Measurements from ENCODE around the gene GIPR. TPM values are rescaled to one million over a fixed set of nuclear protein-coding genes. Genes with fewer than 3 reads are reported as not detected.

Gene GIPR
- total RNA-seq, 1 experiment from 2014 or later, result 6.9 TPM

- no peak for TF ChIP-seq CTCF (IDR thresholded peaks at IDR 0.05; ENCODE audit: unreplicated experiment)
- H3K4me3 Mint-ChIP-seq (ENCODE audit: low read depth, unreplicated experiment), result peak overlapping the region; percentile 32
- BruUV-seq (replicated peaks), result no TSS peak
These were observed 2.8 kb downstream of the GIPR start for GRCh38 chr19:45670670-45671453.

GRCh38 chr19:45674946-45675345 is 6.9 kb downstream of the GIPR start:
- Mint-ChIP-seq H3K4me3 (ENCODE audit: low read depth, unreplicated experiment) (no peak overlapping the region), H3K4me1 (ENCODE audit: low read depth, unreplicated experiment) (peaks cover 5% of the 10 kb centered on the region), H3K9me3 (ENCODE audit: low read depth, unreplicated experiment) (no peaks in the 10 kb centered on the region), H3K27me3 (ENCODE audit: unreplicated experiment) (peaks cover 8% of the 10 kb centered on the region), H3K27ac (ENCODE audit: unreplicated experiment) (no peak overlapping the region), H3K36me3 (ENCODE audit: insufficient read depth, unreplicated experiment) (peaks cover 42% of the 10 kb centered on the region)
- DNase-seq, result no peak
- CTCF ChIA-PET, result interaction anchor here (1.3 kb wide), 1 partner anchor 32 kb away, joined by 4 read pairs; no protein-coding TSS in a partner anchor
- TF ChIP-seq CTCF (IDR thresholded peaks at IDR 0.05; ENCODE audit: unreplicated experiment), result no peak
- intact Hi-C loops (cut with micrococcal nuclease; ENCODE audit: unreplicated experiment), result no loop called here
- no TSS peak for BruUV-seq (replicated peaks)

More at GRCh38 chr19:45670670-45671453, 2.8 kb downstream of the GIPR start:
- Mint-ChIP-seq H3K27ac (ENCODE audit: unreplicated experiment) (peak overlapping the region; percentile 74), H3K9me3 (ENCODE audit: low read depth, unreplicated experiment) (no peaks in the 10 kb centered on the region), H3K27me3 (ENCODE audit: unreplicated experiment) (peaks cover 8% of the 10 kb centered on the region), H3K4me1 (ENCODE audit: low read depth, unreplicated experiment) (peaks cover 22% of the 10 kb centered on the region), H3K36me3 (ENCODE audit: insufficient read depth, unreplicated experiment) (peaks cover 28% of the 10 kb centered on the region)
- CTCF ChIA-PET, result interaction anchor here (0.5 to 1.3 kb wide), 3 partner anchors 10 to 98 kb away, joined by 3 to 5 read pairs (median 3); partner anchors contain the start of genes QPCTL, SIX5 and SNRPD2
- peak; percentile 84 for DNase-seq
- intact Hi-C loops (cut with micrococcal nuclease; ENCODE audit: unreplicated experiment), result no loop called here

- peaks cover 4% of the 10 kb centered on the region for H3K4me1 Mint-ChIP-seq (ENCODE audit: low read depth, unreplicated experiment)
- no peaks in the 10 kb centered on the region for H3K9me3 Mint-ChIP-seq (ENCODE audit: low read depth, unreplicated experiment)
- peak overlapping the region; percentile 74 for H3K4me3 Mint-ChIP-seq (ENCODE audit: low read depth, unreplicated experiment)
- BruUV-seq (replicated peaks), result no TSS peak
- peak overlapping the region; percentile 75 for H3K27ac Mint-ChIP-seq (ENCODE audit: unreplicated experiment)
- no peaks in the 10 kb centered on the region for H3K27me3 Mint-ChIP-seq (ENCODE audit: unreplicated experiment)
- TF ChIP-seq CTCF (IDR thresholded peaks at IDR 0.05; ENCODE audit: unreplicated experiment), result no peak
- H3K36me3 Mint-ChIP-seq (ENCODE audit: insufficient read depth, unreplicated experiment), result peaks cover 35% of the 10 kb centered on the region
- CTCF ChIA-PET, result interaction anchor here (0.6 to 3.1 kb wide), 19 partner anchors 8 to 1625 kb away, joined by 3 to 43 read pairs (median 5); partner anchors contain the start of genes EML2, GIPR, QPCTL and SIX5
- DNase-seq, result peak; percentile 52
- intact Hi-C loops (cut with micrococcal nuclease; ENCODE audit: unreplicated experiment), result no loop called here
These were observed 8.8 kb downstream of the GIPR start for GRCh38 chr19:45676851-45677263.

- CTCF ChIA-PET, result interaction anchor here (0.6 to 3.1 kb wide), 21 partner anchors 9 to 1624 kb away, joined by 3 to 43 read pairs (median 5); partner anchors contain the start of genes EML2, GIPR, QPCTL and SIX5
- Mint-ChIP-seq H3K36me3 (ENCODE audit: insufficient read depth, unreplicated experiment) (peaks cover 39% of the 10 kb centered on the region), H3K27ac (ENCODE audit: unreplicated experiment) (peak overlapping the region; percentile 75), H3K4me1 (ENCODE audit: low read depth, unreplicated experiment) (peaks cover 8% of the 10 kb centered on the region), H3K9me3 (ENCODE audit: low read depth, unreplicated experiment) (no peaks in the 10 kb centered on the region), H3K4me3 (ENCODE audit: low read depth, unreplicated experiment) (peak overlapping the region; percentile 74), H3K27me3 (ENCODE audit: unreplicated experiment) (no peaks in the 10 kb centered on the region)
- peak; percentile 55 for TF ChIP-seq CTCF (IDR thresholded peaks at IDR 0.05; ENCODE audit: unreplicated experiment)
- intact Hi-C loops (cut with micrococcal nuclease; ENCODE audit: unreplicated experiment), result no loop called here
- peak; percentile 98 for DNase-seq
- BruUV-seq (replicated peaks), result no TSS peak
These were observed 9.6 kb downstream of the GIPR start for GRCh38 chr19:45677351-45678230.
